HEK293 (cell line): Measurements from ENCODE around the gene AKAP6.

Source experiments
- CTCF ChIA-PET: fragments of 350-600 bp; formaldehyde crosslinking; extraction: SDS; loops from one replicate; lab custom pipeline; 2021; ENCODE audit warnings: antibody characterized with exemption; lab: Yijun Ruan, JAX
- POLR2A ChIA-PET: fragments of 300-600 bp; formaldehyde crosslinking; extraction: SDS; loops from one replicate; lab custom pipeline; 2020; ENCODE audit warnings: antibody characterized with exemption, inconsistent platforms; lab: Yijun Ruan, JAX
- H3K27ac ChIP-seq: fragments of 200-500 bp; sonication (Bioruptor generic); 2 replicates; pipeline ENCODE4 v1.5.1; 2014; ENCODE audit warnings: low read depth, low read length, control low read depth, inconsistent platforms; ENCODE audit errors: extremely low read depth
- H3K36me3 ChIP-seq, 2 experiments: fragments of 200-500 bp in 1 of 2; sonication (Bioruptor generic) in 1 of 2; 1 replicate in 1 of 2; 2 replicates in 1 of 2; pipeline ENCODE4 v1.5.1; 2014 to 2017; ENCODE audit warnings: inconsistent platforms in 2 of 2, low read length in 2 of 2; ENCODE audit not compliant: control insufficient read depth in 2 of 2, insufficient read depth in 1 of 2
- H3K4me1 ChIP-seq: fragments of 200-500 bp; sonication (Bioruptor generic); 2 replicates; pipeline ENCODE4 v1.5.1; 2014; ENCODE audit warnings: mild to moderate bottlenecking, low read length, inconsistent platforms; ENCODE audit not compliant: control insufficient read depth, insufficient read depth
- H3K4me3 ChIP-seq: 2 replicates; pipeline ENCODE4 v1.5.1; 2011; ENCODE audit warnings: low read depth, mild to moderate bottlenecking, control low read depth, low read length, moderate library complexity
- H3K9me3 ChIP-seq: fragments of 200-500 bp; sonication (Bioruptor generic); 2 replicates; pipeline ENCODE4 v1.5.1; 2014; ENCODE audit warnings: low read depth, low read length, inconsistent platforms; ENCODE audit not compliant: control insufficient read depth, insufficient read depth
- ATF2 ChIP-seq: fragments of 450-650 bp; formaldehyde crosslinking; IDR thresholded peaks from 2 replicates; pipeline ENCODE4 v1.5.1; 2016; ENCODE audit warnings: missing biosample characterization, missing genetic modification characterization, low read depth
- BCL11A ChIP-seq: fragments of 450-650 bp; formaldehyde crosslinking; IDR thresholded peaks from 2 replicates; pipeline ENCODE4 v1.5.1; 2016; ENCODE audit warnings: low read depth, missing biosample characterization, missing genetic modification characterization
- EGR2 ChIP-seq: fragments of 450-650 bp; formaldehyde crosslinking; IDR thresholded peaks from 2 replicates; pipeline ENCODE4 v1.5.1; 2016; ENCODE audit warnings: low read depth, missing biosample characterization, missing genetic modification characterization
- GLI2 ChIP-seq: fragments of 450-650 bp; formaldehyde crosslinking; IDR thresholded peaks from 2 replicates; pipeline ENCODE4; 2017; ENCODE audit warnings: missing biosample characterization, missing genetic modification characterization, low read depth, borderline replicate concordance
- HOXA7 ChIP-seq: sonication (generic); formaldehyde crosslinking; IDR thresholded peaks from 2 replicates; pipeline ENCODE4 v1.8.1; 2022; ENCODE audit warnings: missing genetic modification reagents, borderline replicate concordance
- HOXD13 ChIP-seq: sonication (generic); formaldehyde crosslinking; IDR thresholded peaks from 2 replicates; pipeline ENCODE4 v1.8.0; 2022; ENCODE audit warnings: missing genetic modification reagents, borderline replicate concordance
- INSM2 ChIP-seq: fragments of 450-650 bp; formaldehyde crosslinking; IDR thresholded peaks from 2 replicates; pipeline ENCODE4 v1.5.1; 2016; ENCODE audit warnings: missing biosample characterization, missing genetic modification characterization
- OSR2 ChIP-seq: fragments of 450-650 bp; formaldehyde crosslinking; IDR thresholded peaks from 2 replicates; pipeline ENCODE4 v1.5.1; 2016; ENCODE audit warnings: missing biosample characterization, missing genetic modification characterization
- PATZ1 ChIP-seq: fragments of 450-650 bp; formaldehyde crosslinking; IDR thresholded peaks from 2 replicates; pipeline ENCODE4 v1.5.1; 2016; ENCODE audit warnings: missing biosample characterization, missing genetic modification characterization
- SETDB1 ChIP-seq: IDR thresholded peaks from one replicate; pipeline ENCODE4 v1.6.1; 2017; ENCODE audit warnings: mild to moderate bottlenecking, low read length, moderate library complexity, mixed read lengths; ENCODE audit not compliant: insufficient read length
- TCF7L2 ChIP-seq: IDR thresholded peaks from 2 replicates; pipeline ENCODE4 v1.6.1; 2011; ENCODE audit warnings: low read depth, mild to moderate bottlenecking, inconsistent platforms, low read length, moderate library complexity, borderline replicate concordance
- ZFHX2 ChIP-seq: fragments of 450-650 bp; formaldehyde crosslinking; conservative IDR thresholded peaks from 2 replicates; pipeline ENCODE4 v1.5.1; 2016; ENCODE audit warnings: missing biosample characterization, missing genetic modification characterization
- ZNF114 ChIP-seq: fragments of 450-650 bp; formaldehyde crosslinking; IDR thresholded peaks from 2 replicates; pipeline ENCODE4 v1.5.0; 2017; ENCODE audit warnings: missing biosample characterization, missing genetic modification characterization
- ZNF184 ChIP-seq: fragments of 450-650 bp; IDR thresholded peaks from 2 replicates; pipeline ENCODE4 v1.5.1; 2018; ENCODE audit warnings: missing biosample characterization, mild to moderate bottlenecking, missing genetic modification characterization
- ZNF211 ChIP-seq: fragments of 450-650 bp; formaldehyde crosslinking; IDR thresholded peaks from 2 replicates; pipeline ENCODE4 v1.5.1; 2016; ENCODE audit warnings: low read depth, missing biosample characterization, missing genetic modification characterization
- ZNF394 ChIP-seq: fragments of 450-650 bp; formaldehyde crosslinking; IDR thresholded peaks from 2 replicates; pipeline ENCODE4 v1.5.1; 2016; ENCODE audit warnings: missing biosample characterization, missing genetic modification characterization, mild to moderate bottlenecking, moderate library complexity, borderline replicate concordance
- ZNF48 ChIP-seq: fragments of 450-650 bp; formaldehyde crosslinking; IDR thresholded peaks from 2 replicates; pipeline ENCODE4 v1.5.1; 2016; ENCODE audit warnings: missing biosample characterization, missing genetic modification characterization
- ZNF558 ChIP-seq: fragments of 450-650 bp; formaldehyde crosslinking; IDR thresholded peaks from 2 replicates; pipeline ENCODE4 v1.5.1; 2016; ENCODE audit warnings: missing biosample characterization, missing genetic modification characterization
- ZNF629 ChIP-seq: fragments of 450-650 bp; formaldehyde crosslinking; IDR thresholded peaks from 2 replicates; pipeline ENCODE4 v1.5.1; 2017; ENCODE audit warnings: missing biosample characterization, missing genetic modification characterization
- ZNF677 ChIP-seq: fragments of 450-650 bp; IDR thresholded peaks from 2 replicates; pipeline ENCODE4 v1.5.0; 2018; ENCODE audit warnings: missing biosample characterization, mild to moderate bottlenecking, missing genetic modification characterization, moderate library complexity
- ZSCAN16 ChIP-seq: fragments of 450-650 bp; formaldehyde crosslinking; IDR thresholded peaks from 2 replicates; pipeline ENCODE4 v1.5.1; 2016; ENCODE audit warnings: missing biosample characterization, missing genetic modification characterization
- ZSCAN23 ChIP-seq: fragments of 450-650 bp; formaldehyde crosslinking; IDR thresholded peaks from 2 replicates; pipeline ENCODE4 v1.5.1; 2016; ENCODE audit warnings: missing biosample characterization, missing genetic modification characterization
- ZSCAN4 ChIP-seq: fragments of 450-650 bp; formaldehyde crosslinking; IDR thresholded peaks from 2 replicates; pipeline ENCODE4 v1.5.1; 2017; ENCODE audit warnings: missing biosample characterization, missing genetic modification characterization

Gene AKAP6

GRCh38 chr14:32572867-32573150, 243.7 kb downstream of the AKAP6 start:
- peaks cover 6% of the 10 kb centered on the region; the same call in 1 of the 2 replicates for H3K4me1 ChIP-seq
- no peaks in the 10 kb centered on the region for H3K9me3 ChIP-seq
- no peak overlapping the region for H3K4me3 ChIP-seq
- no peaks in the 10 kb centered on the region for H3K36me3 ChIP-seq
- H3K27ac ChIP-seq = no peak overlapping the region
- ChIA-PET POLR2A (no interaction called here), CTCF (no interaction called here)
- TF ChIP-seq TCF7L2 = no peak
- no peak for TF ChIP-seq ZNF211 (tag by site-specific recombination)
- no peak for TF ChIP-seq ZNF629 (tag by site-specific recombination)
- no peak for TF ChIP-seq ATF2
- TF ChIP-seq GLI2 (tag by site-specific recombination) = no peak
- TF ChIP-seq ZNF48 (tag by site-specific recombination) = no peak
- TF ChIP-seq INSM2 (tag by site-specific recombination) = no peak
- TF ChIP-seq ZSCAN16 (tag by site-specific recombination) = no peak

GRCh38 chr14:32574269-32574668, 245.2 kb downstream of the AKAP6 start:
- Histone ChIP-seq H3K4me3 (no peak overlapping the region), H3K36me3 (no peaks in the 10 kb centered on the region)
- no peak for TF ChIP-seq ZNF558 (tag by site-specific recombination)
- no peak for TF ChIP-seq SETDB1
- no peak for TF ChIP-seq HOXD13 (CRISPR knock-in tag)
- TF ChIP-seq ZNF677 (tag by site-specific recombination) = no peak
- no peak for TF ChIP-seq ZNF114 (tag by site-specific recombination)
- TF ChIP-seq ZSCAN23 (tag by site-specific recombination) = no peak
- TF ChIP-seq ZSCAN4 (tag by site-specific recombination) = no peak
- TF ChIP-seq HOXA7 = no peak
- TF ChIP-seq OSR2 (tag by site-specific recombination) = no peak
- TF ChIP-seq EGR2 = no peak
- TF ChIP-seq PATZ1 (tag by site-specific recombination) = no peak
- no peak for TF ChIP-seq BCL11A (tag by site-specific recombination)
- TF ChIP-seq ZNF184 (tag by site-specific recombination) = no peak
- TF ChIP-seq ZNF394 (tag by site-specific recombination) = no peak
- no peak for TF ChIP-seq ZFHX2 (tag by site-specific recombination)
- TF ChIP-seq, all 188 proteins: peak for 0
- Histone ChIP-seq H3K9me3 (no peaks in the 10 kb centered on the region), H3K4me1 (peaks cover 5% of the 10 kb centered on the region; the same call in 1 of the 2 replicates), H3K27ac (no peak overlapping the region)
- ChIA-PET POLR2A (no interaction called here), CTCF (no interaction called here)
